Vagina (tissue), 2 donors: ENCODE data around the gene KATNAL1. TPM values are rescaled to one million over a fixed set of nuclear protein-coding genes. Genes with fewer than 3 reads are reported as not detected.

Source experiments
- DNase-seq, 2 donors: peaks; one replicate each; pipeline ENCODE4 v3.0.0-alpha.2; 2017; ENCODE audit errors: extremely low spot score in 2 of 2
- H3K27ac ChIP-seq: fragments of 200-600 bp; sonication (generic); one replicate; pipeline ENCODE4 v1.5.1; 2019
- H3K27me3 ChIP-seq: fragments of 200-600 bp; sonication (generic); one replicate; pipeline ENCODE4 v1.5.1; 2019
- H3K36me3 ChIP-seq, 2 donors: fragments of 200-600 bp; sonication (generic); one replicate each; pipeline ENCODE4 v1.5.1; 2017 to 2019
- H3K4me1 ChIP-seq: fragments of 200-600 bp; sonication (generic); one replicate; pipeline ENCODE4 v1.5.1; 2019
- H3K4me3 ChIP-seq, 2 donors: fragments of 200-600 bp; sonication (generic); 1 replicate in 1 of 2; 2 replicates in 1 of 2; pipeline ENCODE4 v1.5.1; 2016 to 2019
- H3K9me3 ChIP-seq: fragments of 200-600 bp; sonication (generic); one replicate; pipeline ENCODE4 v1.5.1; 2019
- CTCF ChIP-seq, 3 experiments: fragments of 450-650 bp in 2 of 3; fragments of 200-600 bp in 1 of 3; sonication (generic) in 1 of 3; IDR thresholded peaks; one replicate each; pipeline ENCODE4 v1.5.1; 2017 to 2019; ENCODE audit warnings: antibody characterized with exemption in 3 of 3, mild to moderate bottlenecking in 2 of 3, moderate library complexity in 2 of 3
- POLR2A ChIP-seq, 2 donors: fragments of 450-650 bp; IDR thresholded peaks; one replicate each; pipeline ENCODE4 v1.6.1; 2017; ENCODE audit warnings: antibody characterized with exemption in 2 of 2, mild to moderate bottlenecking in 2 of 2, moderate library complexity in 2 of 2
- POLR2AphosphoS5 ChIP-seq, 2 donors: sonication (generic); formaldehyde crosslinking; IDR thresholded peaks; one replicate each; pipeline ENCODE4 v1.9.0; 2017; ENCODE audit warnings: antibody characterized with exemption in 2 of 2, mild to moderate bottlenecking in 2 of 2, low read depth in 1 of 2; ENCODE audit not compliant: insufficient read depth in 1 of 2
- intact Hi-C: fragments of 100-400 bp; cut with DNase I; formaldehyde crosslinking; loops from one replicate; pipeline ENCODE4 v1.15.1; 2023
- total RNA-seq: library from RNA; depleted of rRNA; stranded (reverse); fragments of >200 nt; gene quantifications from one replicate; pipeline ENCODE4 v1.2.3, GENCODE V29; 2016

KATNAL1 gene
- total RNA-seq, 1 donor from 2014 or later = 20.6 TPM

DNA sequence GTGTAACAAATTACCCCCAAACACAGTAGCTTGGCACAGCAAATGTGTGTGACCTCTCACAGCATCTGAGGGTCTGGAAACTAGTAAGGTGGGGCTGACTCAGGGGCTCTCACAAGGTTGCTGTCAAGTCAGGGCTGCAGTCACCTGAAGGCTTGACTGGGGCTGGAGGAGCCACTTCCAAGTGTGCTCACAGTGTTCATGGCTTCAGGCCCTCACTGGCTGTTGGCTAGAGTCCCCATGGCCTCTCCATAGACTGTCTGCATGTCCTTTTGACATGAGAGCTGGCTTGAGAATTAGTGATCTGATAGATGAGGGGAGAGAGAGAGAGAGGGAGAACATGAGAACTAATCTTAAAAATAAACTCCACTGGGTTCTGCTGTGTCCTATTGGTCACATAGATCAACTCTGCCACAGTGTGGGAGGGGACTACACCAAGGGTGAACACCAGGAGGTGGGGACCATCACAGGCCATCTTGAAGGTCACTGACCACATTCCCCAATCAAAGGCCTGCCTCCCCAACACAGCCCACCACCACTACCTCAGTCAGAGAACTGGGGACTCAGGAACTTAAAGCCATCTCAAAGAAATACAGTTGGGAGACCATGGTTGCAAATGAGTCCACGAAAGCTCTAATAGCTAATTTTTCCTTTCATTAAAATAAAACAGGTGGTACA, 38.2 kb upstream of the KATNAL1 start:
- H3K36me3 ChIP-seq = no peaks in the 10 kb centered on the region
- TF ChIP-seq CTCF (IDR thresholded peaks at IDR 0.05) = no peak
- no peak for TF ChIP-seq POLR2A (IDR thresholded peaks at IDR 0.05)
- TF ChIP-seq POLR2AphosphoS5 (IDR thresholded peaks at IDR 0.05; ENCODE audit: insufficient read depth in 1 of 2, low read depth in 1 of 2) = no peak
- intact Hi-C loops = loop anchor here (10.0 kb wide), 1 partner anchor 49 kb away; no protein-coding TSS in a partner anchor
- H3K4me3 ChIP-seq = no peak overlapping the region
- DNase-seq = peak in 1 of 2 donors; percentile 79
- H3K9me3 ChIP-seq = no peaks in the 10 kb centered on the region
- H3K4me1 ChIP-seq = peaks cover 29% of the 10 kb centered on the region
- H3K27me3 ChIP-seq = no peaks in the 10 kb centered on the region
- no peak overlapping the region for H3K27ac ChIP-seq

GRCh38 chr13:30341815-30342570, 34.6 kb upstream of the KATNAL1 start:
- TF ChIP-seq POLR2A (IDR thresholded peaks at IDR 0.05) = no peak
- peak; percentile 39 to 89 for TF ChIP-seq POLR2AphosphoS5 (IDR thresholded peaks at IDR 0.05; ENCODE audit: insufficient read depth in 1 of 2, low read depth in 1 of 2)
- TF ChIP-seq CTCF (IDR thresholded peaks at IDR 0.05) = no peak
- Histone ChIP-seq H3K9me3 (no peaks in the 10 kb centered on the region), H3K4me3 (no peak overlapping the region), H3K4me1 (peaks cover 60% of the 10 kb centered on the region), H3K36me3 (no peaks in the 10 kb centered on the region), H3K27me3 (no peaks in the 10 kb centered on the region), H3K27ac (peak overlapping the region; percentile 90)
- intact Hi-C loops = loop anchor here (10.0 kb wide), 1 partner anchor 53 kb away; no protein-coding TSS in a partner anchor
- DNase-seq = peak in 1 of 2 donors; percentile 95

GRCh38 chr13:30340331-30341250, 33.2 kb upstream of the KATNAL1 start:
- H3K27ac ChIP-seq = peak overlapping the region; percentile 90
- TF ChIP-seq POLR2AphosphoS5 (IDR thresholded peaks at IDR 0.05; ENCODE audit: insufficient read depth in 1 of 2, low read depth in 1 of 2) (peak; percentile 63 to 85), CTCF (IDR thresholded peaks at IDR 0.05) (no peak)
- peaks cover 60% of the 10 kb centered on the region for H3K4me1 ChIP-seq
- H3K36me3 ChIP-seq = no peaks in the 10 kb centered on the region
- no peaks in the 10 kb centered on the region for H3K9me3 ChIP-seq
- peak in 1 of 2 donors; percentile 97 for DNase-seq
- H3K27me3 ChIP-seq = no peaks in the 10 kb centered on the region
- intact Hi-C loops = loop anchor here (10.0 kb wide), 1 partner anchor 54 kb away; no protein-coding TSS in a partner anchor
- H3K4me3 ChIP-seq = no peak overlapping the region

GRCh38 chr13:30339738-30340330, 32.5 kb upstream of the KATNAL1 start:
- Histone ChIP-seq H3K27me3 (no peaks in the 10 kb centered on the region), H3K4me3 (no peak overlapping the region), H3K4me1 (peaks cover 60% of the 10 kb centered on the region), H3K27ac (peak overlapping the region; percentile 90), H3K9me3 (no peaks in the 10 kb centered on the region), H3K36me3 (no peaks in the 10 kb centered on the region)
- TF ChIP-seq POLR2A (IDR thresholded peaks at IDR 0.05) (no peak), POLR2AphosphoS5 (IDR thresholded peaks at IDR 0.05; ENCODE audit: insufficient read depth in 1 of 2, low read depth in 1 of 2) (no peak), CTCF (IDR thresholded peaks at IDR 0.05) (no peak)
- no peak for DNase-seq
- intact Hi-C loops = loop anchor here (10.0 kb wide), 1 partner anchor 55 kb away; no protein-coding TSS in a partner anchor
